ENCODE results near the gene OR51B2.

DNA sequence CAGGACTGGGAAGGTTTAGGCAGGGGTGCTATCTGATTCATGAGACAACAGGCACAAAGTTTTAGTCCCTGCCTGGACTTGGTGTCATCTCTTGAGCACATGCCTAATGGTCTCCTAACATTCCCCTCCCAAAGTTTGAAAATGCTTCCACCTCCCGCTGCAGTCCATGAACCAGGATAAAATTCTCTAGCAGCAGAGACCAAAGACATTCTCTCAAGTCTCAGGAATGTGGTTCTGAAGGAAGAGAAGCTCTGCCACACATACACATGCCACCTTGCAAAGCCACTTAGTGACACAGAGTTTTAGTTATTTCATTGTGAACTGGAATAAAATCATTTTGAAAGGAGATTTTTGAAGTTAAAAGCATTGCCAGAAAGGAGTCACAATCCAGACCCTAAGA lies 42.8 kb upstream of the OR51B2 start:
- TF ChIP-seq, protein P1, sequence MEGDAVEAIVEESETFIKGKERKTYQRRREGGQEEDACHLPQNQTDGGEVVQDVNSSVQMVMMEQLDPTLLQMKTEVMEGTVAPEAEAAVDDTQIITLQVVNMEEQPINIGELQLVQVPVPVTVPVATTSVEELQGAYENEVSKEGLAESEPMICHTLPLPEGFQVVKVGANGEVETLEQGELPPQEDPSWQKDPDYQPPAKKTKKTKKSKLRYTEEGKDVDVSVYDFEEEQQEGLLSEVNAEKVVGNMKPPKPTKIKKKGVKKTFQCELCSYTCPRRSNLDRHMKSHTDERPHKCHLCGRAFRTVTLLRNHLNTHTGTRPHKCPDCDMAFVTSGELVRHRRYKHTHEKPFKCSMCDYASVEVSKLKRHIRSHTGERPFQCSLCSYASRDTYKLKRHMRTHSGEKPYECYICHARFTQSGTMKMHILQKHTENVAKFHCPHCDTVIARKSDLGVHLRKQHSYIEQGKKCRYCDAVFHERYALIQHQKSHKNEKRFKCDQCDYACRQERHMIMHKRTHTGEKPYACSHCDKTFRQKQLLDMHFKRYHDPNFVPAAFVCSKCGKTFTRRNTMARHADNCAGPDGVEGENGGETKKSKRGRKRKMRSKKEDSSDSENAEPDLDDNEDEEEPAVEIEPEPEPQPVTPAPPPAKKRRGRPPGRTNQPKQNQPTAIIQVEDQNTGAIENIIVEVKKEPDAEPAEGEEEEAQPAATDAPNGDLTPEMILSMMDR (IDR thresholded peaks at IDR 0.05): no peak
- TF ChIP-seq POLR2A (IDR thresholded peaks at IDR 0.05): no peak
